GM12891 (cell line): Measurements from ENCODE around the gene LSM4.

ENCODE experiments used
- POLR2A ChIP-seq: IDR thresholded peaks from 2 replicates; pipeline ENCODE4 v1.6.1; 2011; ENCODE audit warnings: low read depth, low read length, control low read depth
- POLR2AphosphoS5 ChIP-seq: IDR thresholded peaks from 2 replicates; pipeline ENCODE4 v1.6.1; 2011; ENCODE audit warnings: low read depth, low read length, control low read depth
- SPI1 ChIP-seq: IDR thresholded peaks from 2 replicates; pipeline ENCODE4 v1.6.1; 2011; ENCODE audit warnings: low read depth, low read length, control low read depth
- TAF1 ChIP-seq: IDR thresholded peaks from 2 replicates; pipeline ENCODE4 v1.6.1; 2011; ENCODE audit warnings: low read depth, low read length, control low read depth

DNA sequence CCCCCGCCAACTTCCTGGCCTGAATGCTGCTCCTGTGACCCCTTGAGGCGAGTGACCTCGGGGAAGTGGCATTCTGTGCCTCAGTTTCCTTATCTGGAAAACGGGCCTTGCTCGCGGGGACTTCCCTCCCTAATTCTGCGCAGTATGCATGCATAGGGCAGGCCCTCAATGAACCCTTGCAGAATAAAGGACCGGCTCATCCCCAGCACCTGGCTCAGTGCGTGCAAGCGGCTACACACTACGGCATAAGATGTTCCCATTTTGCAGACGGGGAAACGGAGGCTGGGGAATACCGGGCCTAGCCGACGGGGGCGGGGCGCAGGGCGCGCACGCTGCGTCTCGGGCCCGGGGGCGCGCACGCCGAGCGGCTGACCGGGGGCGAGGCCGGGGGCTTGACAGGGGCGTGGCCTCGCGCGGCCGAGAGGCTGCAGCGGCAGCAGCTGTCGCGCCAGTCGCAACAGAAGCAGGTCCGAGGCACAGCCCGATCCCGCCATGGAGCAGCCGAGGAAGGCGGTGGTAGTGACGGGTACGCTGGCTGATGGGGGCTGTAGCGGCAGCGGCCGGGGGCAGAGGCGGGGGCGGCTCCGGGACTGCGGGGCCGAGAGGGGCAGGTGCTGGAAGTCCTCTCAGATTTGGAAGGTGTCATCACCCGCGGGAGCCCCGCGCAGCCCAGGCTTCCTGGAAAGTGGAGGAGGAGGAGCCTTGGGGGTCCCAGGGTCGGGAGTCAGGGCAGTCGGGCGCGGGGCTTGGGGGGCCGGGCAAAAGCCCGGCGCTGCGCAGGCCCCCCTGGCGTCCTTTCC lies 17.5 kb upstream of the LSM4 start, which contains the start of gene PGPEP1:
- TF ChIP-seq POLR2AphosphoS5 (no peak), TAF1 (no peak), POLR2A (no peak), SPI1 (no peak)
